MG63 (cell line): Measurements from ENCODE around the gene STAT3. TPM values are rescaled to one million over a fixed set of nuclear protein-coding genes. Genes with fewer than 3 reads are reported as not detected.
"Not testable (repeated sequence)": the region's sequence is repeated elsewhere in the genome, so short reads cannot be mapped to it uniquely, and the experiment has no call there.

ENCODE experiments used
- DNase-seq: peaks from one replicate; pipeline ENCODE4 v3.0.0-alpha.2; 2020
- H3K27me3 ChIP-seq: fragments of 250-450 bp; sonication (Bioruptor Pico); 2 replicates; pipeline ENCODE4 v1.5.1; 2020; ENCODE audit warnings: mild to moderate bottlenecking, moderate library complexity
- H3K36me3 ChIP-seq: fragments of 250-450 bp; sonication (Bioruptor Pico); 2 replicates; pipeline ENCODE4 v1.5.1; 2020; ENCODE audit warnings: mild to moderate bottlenecking, moderate library complexity
- H3K4me3 ChIP-seq: fragments of 250-450 bp; sonication (Bioruptor Pico); 2 replicates; pipeline ENCODE4 v1.5.1; 2020; ENCODE audit warnings: mild to moderate bottlenecking, moderate library complexity
- H3K9me3 ChIP-seq: fragments of 250-450 bp; sonication (Bioruptor Pico); 2 replicates; pipeline ENCODE4 v1.5.1; 2020; ENCODE audit warnings: mild to moderate bottlenecking, moderate library complexity
- total RNA-seq: library from RNA; depleted of rRNA; stranded (reverse); fragments of >200 nt; shearing (Covaris generic); gene quantifications from 2 replicates; pipeline ENCODE4 v1.2.3, GENCODE V29; 2014; ENCODE audit warnings: low replicate concordance

The STAT3 gene
- total RNA-seq, 1 experiment from 2014 or later = 59.9 TPM

GRCh38 chr17:42395601-42396000, 7.4 kb upstream of the STAT3 start:
- not testable (repeated sequence) for H3K4me3 ChIP-seq, DNase-seq, H3K36me3 ChIP-seq, H3K27me3 ChIP-seq, H3K9me3 ChIP-seq

DNA sequence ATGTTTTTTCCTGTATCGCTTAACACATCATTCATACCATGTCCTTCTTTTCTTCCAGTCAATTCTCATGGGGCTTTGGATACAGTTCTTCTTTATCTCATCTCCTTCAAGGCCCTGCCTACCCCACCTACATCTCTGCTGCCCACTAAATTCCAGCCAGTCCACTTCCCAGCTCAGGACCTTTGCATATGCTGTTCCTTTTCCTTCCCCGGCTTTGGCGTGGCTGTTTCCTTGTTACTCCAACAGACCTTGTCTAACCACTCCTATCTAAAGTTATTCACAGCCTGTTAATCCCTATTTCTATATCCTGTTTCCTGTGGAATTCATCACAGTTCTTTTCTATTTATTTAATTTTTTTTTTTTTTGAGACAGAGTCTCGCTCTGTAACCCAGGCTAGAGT, 6.6 kb upstream of the STAT3 start:
- Histone ChIP-seq H3K4me3 (no peak overlapping the region), H3K9me3 (no peaks in the 10 kb centered on the region), H3K36me3 (no peaks in the 10 kb centered on the region), H3K27me3 (no peaks in the 10 kb centered on the region)
- DNase-seq = no peak

GRCh38 chr17:42392692-42393415, 4.6 kb upstream of the STAT3 start:
- no peaks in the 10 kb centered on the region for H3K36me3 ChIP-seq
- DNase-seq = no peak
- no peaks in the 10 kb centered on the region for H3K9me3 ChIP-seq

GRCh38 chr17:42391439-42391838, 3.2 kb upstream of the STAT3 start:
- H3K36me3 ChIP-seq, DNase-seq: not testable (repeated sequence)

More at GRCh38 chr17:42392692-42393415, 4.6 kb upstream of the STAT3 start:
- no peaks in the 10 kb centered on the region for H3K27me3 ChIP-seq
- H3K4me3 ChIP-seq = no peak overlapping the region

GRCh38 chr17:42389899-42390298, 1.7 kb upstream of the STAT3 start:
- DNase-seq = no peak
- Histone ChIP-seq H3K4me3 (no peak overlapping the region), H3K9me3 (no peaks in the 10 kb centered on the region), H3K27me3 (no peaks in the 10 kb centered on the region), H3K36me3 (peaks cover 17% of the 10 kb centered on the region)

More at GRCh38 chr17:42391439-42391838, 3.2 kb upstream of the STAT3 start:
- H3K27me3 ChIP-seq, H3K4me3 ChIP-seq, H3K9me3 ChIP-seq: not testable (repeated sequence)

GRCh38 chr17:42389135-42389417, 834 bp upstream of the STAT3 start:
- Histone ChIP-seq H3K4me3 (peak overlapping the region; percentile 27), H3K27me3 (no peaks in the 10 kb centered on the region), H3K9me3 (no peaks in the 10 kb centered on the region), H3K36me3 (peaks cover 18% of the 10 kb centered on the region)
- no peak for DNase-seq

DNA sequence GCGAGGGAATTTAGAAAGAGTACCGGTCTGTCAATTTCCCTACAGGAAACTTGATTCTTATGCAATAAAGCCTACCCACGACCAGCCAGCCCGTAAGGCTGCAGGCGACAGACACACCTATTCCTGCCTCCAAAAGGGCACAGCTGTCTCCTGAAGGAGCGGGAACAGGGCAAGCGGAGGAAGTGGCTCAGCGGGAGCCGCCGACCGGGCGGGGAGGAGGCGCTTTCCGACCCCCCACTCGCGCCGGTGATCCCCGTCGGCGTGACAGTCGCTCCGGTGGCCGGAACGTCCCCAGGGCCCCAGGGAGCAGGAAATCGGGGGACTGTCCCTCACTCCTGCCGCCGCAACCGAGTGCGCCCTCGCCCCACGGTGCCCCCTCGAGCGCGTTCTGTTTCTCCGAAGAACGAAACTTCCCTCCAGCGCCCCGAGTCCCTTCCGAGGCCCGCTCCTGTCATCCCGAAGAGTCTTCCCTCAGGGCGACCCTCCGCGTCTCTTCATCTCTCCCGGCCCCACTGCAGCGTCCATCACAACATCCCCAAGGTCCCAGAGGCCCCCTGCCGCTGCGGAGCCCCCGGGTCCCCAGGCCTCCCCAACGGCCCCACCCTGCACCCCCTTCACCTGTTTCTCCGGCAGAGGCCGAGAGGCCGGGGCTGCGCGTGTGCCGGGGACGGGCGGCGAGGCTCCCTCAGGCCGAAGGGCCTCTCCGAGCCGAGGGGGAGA, 421 bp downstream of the STAT3 start:
- peak overlapping the region; percentile 89 for H3K4me3 ChIP-seq
- H3K36me3 ChIP-seq = peaks cover 27% of the 10 kb centered on the region
- peak; percentile 56 for DNase-seq
- no peaks in the 10 kb centered on the region for H3K9me3 ChIP-seq
- no peaks in the 10 kb centered on the region for H3K27me3 ChIP-seq

GRCh38 chr17:42386777-42387657, 1.2 kb downstream of the STAT3 start:
- H3K4me3 ChIP-seq = peak overlapping the region; percentile 89
- no peaks in the 10 kb centered on the region for H3K27me3 ChIP-seq
- no peak for DNase-seq
- peaks cover 30% of the 10 kb centered on the region for H3K36me3 ChIP-seq
- H3K9me3 ChIP-seq = no peaks in the 10 kb centered on the region

DNA sequence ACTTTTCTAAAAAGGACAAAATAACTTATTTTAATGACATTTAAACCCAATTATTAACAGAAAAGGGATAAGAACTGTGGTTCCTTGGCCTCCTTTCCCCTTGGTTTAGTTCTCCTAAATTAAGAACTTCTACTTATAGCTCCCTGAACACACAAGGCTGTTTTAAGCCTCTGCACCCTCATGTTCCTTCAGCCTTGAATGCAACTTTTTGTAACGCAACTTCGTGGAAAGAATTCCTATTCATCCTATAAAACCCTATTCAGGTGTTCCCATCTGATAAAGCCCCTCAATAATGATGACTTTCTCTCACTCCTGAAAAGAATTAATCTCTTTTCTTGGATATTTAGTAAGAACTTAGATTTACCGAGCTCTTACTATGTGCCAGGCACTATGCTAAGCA, 6.3 kb downstream of the STAT3 start:
- no peaks in the 10 kb centered on the region for H3K9me3 ChIP-seq
- peaks cover 52% of the 10 kb centered on the region for H3K36me3 ChIP-seq
- no peak for DNase-seq
- H3K4me3 ChIP-seq = no peak overlapping the region
- H3K27me3 ChIP-seq = no peaks in the 10 kb centered on the region

DNA sequence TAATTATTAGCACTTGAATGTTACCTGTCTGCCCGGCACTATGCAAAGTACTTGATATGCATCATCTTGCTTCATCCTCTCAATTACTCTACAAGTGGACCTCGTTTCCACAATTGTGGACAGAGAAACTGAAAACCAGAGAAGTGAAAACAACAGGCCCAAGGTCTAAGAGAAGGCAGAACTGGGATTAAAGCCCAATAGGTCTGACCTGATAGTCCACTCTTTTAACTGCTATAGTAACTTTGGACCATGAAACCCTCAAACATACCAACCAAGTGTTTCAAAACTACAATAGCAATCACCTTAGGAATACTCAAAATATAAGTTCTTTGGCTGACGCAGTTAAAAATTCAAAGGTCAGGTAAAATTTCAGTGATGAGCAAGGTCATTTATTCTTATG, 7.3 kb downstream of the STAT3 start:
- Histone ChIP-seq H3K9me3 (no peaks in the 10 kb centered on the region), H3K36me3 (peaks cover 47% of the 10 kb centered on the region), H3K27me3 (no peaks in the 10 kb centered on the region), H3K4me3 (no peak overlapping the region; the same call in 1 of the 2 replicates)
- DNase-seq = no peak

- peak overlapping the region; percentile 45 for H3K4me3 ChIP-seq
- H3K9me3 ChIP-seq = no peaks in the 10 kb centered on the region
- H3K27me3 ChIP-seq = no peaks in the 10 kb centered on the region
- H3K36me3 ChIP-seq = peaks cover 39% of the 10 kb centered on the region
- no peak for DNase-seq
These were observed 9.2 kb downstream of the STAT3 start for GRCh38 chr17:42378959-42379594.

DNA sequence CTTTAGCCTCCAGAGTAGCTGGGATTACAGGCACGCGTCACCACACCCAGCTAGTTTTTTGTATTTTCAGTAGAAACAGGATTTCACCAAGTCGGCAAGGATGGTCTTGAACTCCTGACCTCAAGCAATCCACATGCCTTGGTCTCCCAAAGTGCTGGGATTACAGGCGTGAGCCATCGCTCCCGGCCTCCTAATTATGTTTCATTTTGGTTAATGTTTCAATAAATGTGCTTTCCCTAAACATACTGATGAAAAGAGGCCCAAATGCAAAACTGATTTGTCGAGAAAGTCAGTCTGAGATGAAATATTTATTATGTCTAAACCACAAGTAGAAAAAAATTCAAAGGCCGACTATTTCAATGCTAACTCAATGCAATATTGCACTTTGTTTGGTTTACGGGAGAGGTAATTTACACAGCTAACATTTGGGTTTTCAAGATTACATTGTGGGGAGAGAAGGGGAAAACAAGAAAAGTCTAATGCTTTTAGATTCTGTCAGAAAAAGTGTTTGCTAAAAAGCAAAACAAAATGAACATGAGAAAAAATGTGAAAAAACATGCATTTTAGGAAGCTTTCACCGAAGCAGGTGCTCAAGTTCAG, 9.8 kb downstream of the STAT3 start:
- Histone ChIP-seq H3K36me3 (peaks cover 37% of the 10 kb centered on the region), H3K4me3 (peak overlapping the region; percentile 45), H3K9me3 (no peaks in the 10 kb centered on the region), H3K27me3 (no peaks in the 10 kb centered on the region)
- no peak for DNase-seq

- peaks cover 34% of the 10 kb centered on the region for H3K36me3 ChIP-seq
- H3K9me3 ChIP-seq = peaks cover 4% of the 10 kb centered on the region; the same call in 1 of the 2 replicates
- H3K4me3 ChIP-seq = no peak overlapping the region
- no peaks in the 10 kb centered on the region for H3K27me3 ChIP-seq
- DNase-seq = no peak
These were observed 14.3 kb downstream of the STAT3 start for GRCh38 chr17:42373896-42374295.

GRCh38 chr17:42372142-42372541, 16.1 kb downstream of the STAT3 start:
- no peak for DNase-seq

GRCh38 chr17:42368797-42369561, 19.3 kb downstream of the STAT3 start:
- not testable (repeated sequence) for DNase-seq, H3K27me3 ChIP-seq, H3K9me3 ChIP-seq, H3K4me3 ChIP-seq
- peaks cover 29% of the 10 kb centered on the region for H3K36me3 ChIP-seq

More at GRCh38 chr17:42372142-42372541, 16.1 kb downstream of the STAT3 start:
- peaks cover 4% of the 10 kb centered on the region; the same call in 1 of the 2 replicates for H3K9me3 ChIP-seq
- H3K36me3 ChIP-seq = peaks cover 26% of the 10 kb centered on the region
- H3K4me3 ChIP-seq = no peak overlapping the region
- no peaks in the 10 kb centered on the region for H3K27me3 ChIP-seq

DNA sequence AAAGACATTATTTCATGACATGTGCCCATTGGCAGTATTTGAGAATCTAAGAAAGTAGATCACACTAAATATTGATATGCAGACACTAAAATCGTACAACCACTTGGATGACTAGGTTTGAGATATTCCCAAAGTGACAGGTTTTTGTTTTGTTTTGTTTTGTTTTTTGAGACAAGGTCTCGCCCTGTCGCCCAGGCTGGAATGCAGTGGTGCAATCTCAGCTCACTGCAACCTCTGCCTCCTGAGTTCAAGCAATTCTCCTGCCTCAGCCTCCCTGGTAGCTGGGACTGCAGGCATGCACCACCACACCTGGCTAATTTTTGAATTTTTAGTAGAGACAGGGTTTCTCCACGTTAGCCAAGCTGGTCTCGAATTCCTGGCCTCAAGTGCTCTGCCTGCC, 19.9 kb downstream of the STAT3 start:
- H3K27me3 ChIP-seq, DNase-seq, H3K4me3 ChIP-seq, H3K9me3 ChIP-seq: not testable (repeated sequence)
- H3K36me3 ChIP-seq = peaks cover 28% of the 10 kb centered on the region
